Trophoblast cell (in vitro differentiated cells and primary cell): ENCODE measurements around the gene SULF2.

ENCODE experiments used
- DNase-seq, 2 donors: peaks; one replicate each; pipeline ENCODE4 v3.0.0-alpha.2; 2016
- H2AFZ ChIP-seq: 2 replicates; pipeline ENCODE4 v1.6.1; 2013; ENCODE audit warnings: low read length, moderate library complexity, mild to moderate bottlenecking; ENCODE audit not compliant: insufficient read depth, poor library complexity
- H2AK5ac ChIP-seq: 2 replicates; pipeline ENCODE4 v1.6.1; 2013; ENCODE audit warnings: mild to moderate bottlenecking, low read length
- H2BK120ac ChIP-seq: 2 replicates; pipeline ENCODE4 v1.6.1; 2013; ENCODE audit warnings: low read length, mild to moderate bottlenecking, moderate library complexity; ENCODE audit not compliant: insufficient read depth, poor library complexity
- H2BK12ac ChIP-seq: 2 replicates; pipeline ENCODE4 v1.6.1; 2013; ENCODE audit warnings: mild to moderate bottlenecking, low read length, moderate library complexity
- H2BK5ac ChIP-seq: 2 replicates; pipeline ENCODE4 v1.6.1; 2013; ENCODE audit warnings: low read length, low read depth, moderate library complexity, mild to moderate bottlenecking; ENCODE audit not compliant: poor library complexity
- H3K14ac ChIP-seq: 2 replicates; pipeline ENCODE4 v1.6.1; 2013; ENCODE audit warnings: mild to moderate bottlenecking, low read length
- H3K18ac ChIP-seq: 2 replicates; pipeline ENCODE4 v1.6.1; 2013; ENCODE audit warnings: mild to moderate bottlenecking, low read length
- H3K23ac ChIP-seq: 2 replicates; pipeline ENCODE4 v1.6.1; 2013; ENCODE audit warnings: low read length
- H3K27ac ChIP-seq: 2 replicates; pipeline ENCODE4 v1.5.1; 2013; ENCODE audit warnings: low read depth, mild to moderate bottlenecking, inconsistent platforms, low read length, moderate library complexity
- H3K27me3 ChIP-seq: 2 replicates; pipeline ENCODE4 v1.6.1; 2013; ENCODE audit warnings: inconsistent platforms, mild to moderate bottlenecking, low read length, moderate library complexity; ENCODE audit not compliant: insufficient read depth
- H3K36me3 ChIP-seq, 2 experiments: 1 replicate in 1 of 2; 2 replicates in 1 of 2; pipeline ENCODE4 v1.6.1; 2013; ENCODE audit warnings: low read length in 2 of 2, mild to moderate bottlenecking in 2 of 2, moderate library complexity in 1 of 2; ENCODE audit not compliant: insufficient read depth in 2 of 2, control insufficient read depth in 1 of 2
- H3K4ac ChIP-seq: 2 replicates; pipeline ENCODE4 v1.6.1; 2013; ENCODE audit warnings: low read depth, mild to moderate bottlenecking, low read length, moderate library complexity
- H3K4me1 ChIP-seq, 2 experiments: 1 replicate in 1 of 2; 2 replicates in 1 of 2; pipeline ENCODE4 v1.6.1; 2013; ENCODE audit warnings: low read length in 2 of 2, mild to moderate bottlenecking in 2 of 2, moderate library complexity in 1 of 2; ENCODE audit not compliant: insufficient read depth in 2 of 2, control insufficient read depth in 1 of 2
- H3K4me2 ChIP-seq: 2 replicates; pipeline ENCODE4 v1.6.1; 2013; ENCODE audit warnings: inconsistent platforms, mild to moderate bottlenecking, low read length, moderate library complexity
- H3K4me3 ChIP-seq: 2 replicates; pipeline ENCODE4 v1.5.1; 2013; ENCODE audit warnings: mild to moderate bottlenecking, low read depth, low read length, inconsistent platforms
- H3K79me1 ChIP-seq: one replicate; pipeline ENCODE4 v1.6.1; 2013; ENCODE audit warnings: low read length
- H3K79me2 ChIP-seq: 2 replicates; pipeline ENCODE4 v1.6.1; 2013; ENCODE audit warnings: low read length, mild to moderate bottlenecking; ENCODE audit not compliant: control insufficient read depth, insufficient read depth, poor library complexity
- H3K9ac ChIP-seq: 2 replicates; pipeline ENCODE4 v1.6.1; 2013; ENCODE audit warnings: mild to moderate bottlenecking, low read length
- H3K9me3 ChIP-seq: 2 replicates; pipeline ENCODE4 v1.6.1; 2013; ENCODE audit warnings: low read depth, mild to moderate bottlenecking, control low read depth, inconsistent platforms, low read length; ENCODE audit not compliant: insufficient read depth
- H4K12ac ChIP-seq: 2 replicates; pipeline ENCODE4 v1.6.1; 2013; ENCODE audit warnings: low read depth, mild to moderate bottlenecking, low read length, moderate library complexity
- H4K8ac ChIP-seq: 2 replicates; pipeline ENCODE4 v1.6.1; 2013; ENCODE audit warnings: low read depth, mild to moderate bottlenecking, low read length, moderate library complexity
- H4K91ac ChIP-seq: one replicate; pipeline ENCODE4 v1.6.1; 2013; ENCODE audit warnings: low read depth, mild to moderate bottlenecking, low read length, moderate library complexity
- WGBS: extraction: QIAGEN DNeasy Blood & Tissue Kit; methylation state at CpG from one replicate; pipeline ENCODE4 v1.1.7; 2013; ENCODE audit warnings: missing lambda C conversion rate; ENCODE audit not compliant: insufficient read length, insufficient coverage; ENCODE audit errors: extremely low coverage; 5-methylcytosine and 5-hydroxymethylcytosine counted together

Gene SULF2

GRCh38 chr20:47717421-47717820 lies 67.9 kb downstream of the SULF2 start:
- no peak overlapping the region for H2BK120ac ChIP-seq
- no peak overlapping the region for H3K27ac ChIP-seq
- no CpG with 5 or more reads among the region's 10 CpGs for WGBS
- H3K36me3 ChIP-seq, result no peaks in the 10 kb centered on the region
- H3K4me2 ChIP-seq, result no peak overlapping the region
- no peaks in the 10 kb centered on the region for H3K27me3 ChIP-seq
- H4K91ac ChIP-seq, result no peak overlapping the region
- no peak overlapping the region for H3K4me3 ChIP-seq
- H3K79me2 ChIP-seq, result no peaks in the 10 kb centered on the region
- no peak overlapping the region for H3K4ac ChIP-seq
- H3K79me1 ChIP-seq, result no peaks in the 10 kb centered on the region
- H2AFZ ChIP-seq, result no peak overlapping the region
- no peaks in the 10 kb centered on the region for H3K9me3 ChIP-seq
- H3K14ac ChIP-seq, result no peak overlapping the region
- H3K18ac ChIP-seq, result no peak overlapping the region
- H3K9ac ChIP-seq, result no peak overlapping the region
- H4K12ac ChIP-seq, result no peak overlapping the region
- H2BK12ac ChIP-seq, result no peak overlapping the region
- no peak overlapping the region for H4K8ac ChIP-seq
- H3K23ac ChIP-seq, result no peak overlapping the region
- no peak for DNase-seq
- no peak overlapping the region for H2BK5ac ChIP-seq
- no peak overlapping the region for H2AK5ac ChIP-seq
- H3K4me1 ChIP-seq, result no peaks in the 10 kb centered on the region

DNA sequence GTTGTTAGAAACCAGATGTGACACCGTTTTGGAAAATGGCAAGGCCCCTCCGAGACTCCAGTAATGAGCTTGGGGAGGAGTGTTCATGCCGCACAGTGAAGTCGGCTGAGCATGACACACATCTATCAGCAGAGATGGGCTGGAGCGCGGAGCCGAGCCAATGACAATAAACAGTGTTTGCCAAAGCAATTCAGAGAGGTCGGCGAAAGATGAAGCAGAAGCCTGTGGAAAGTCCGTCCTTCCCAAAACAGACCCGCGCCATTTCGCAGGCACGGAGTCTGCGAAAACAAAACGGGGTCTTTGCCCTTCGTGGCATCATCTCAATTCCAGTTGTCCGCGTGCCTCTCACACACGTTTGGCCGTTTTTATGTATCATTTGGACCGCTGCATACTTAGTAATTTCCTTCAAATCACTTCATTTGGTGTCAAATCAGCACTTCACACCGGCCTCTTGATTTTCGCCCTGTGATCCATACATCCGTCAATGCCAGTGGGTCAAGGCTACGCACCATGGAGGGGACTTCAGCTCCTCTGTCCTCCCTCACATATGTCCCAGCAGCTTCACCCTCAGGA lies 71.3 kb downstream of the SULF2 start:
- Histone ChIP-seq H2AK5ac (no peak overlapping the region), H3K4ac (no peak overlapping the region), H4K12ac (no peak overlapping the region), H2AFZ (no peak overlapping the region), H3K4me3 (no peak overlapping the region), H2BK5ac (no peak overlapping the region), H3K4me1 (no peaks in the 10 kb centered on the region), H3K14ac (no peak overlapping the region), H2BK12ac (no peak overlapping the region), H4K8ac (no peak overlapping the region), H2BK120ac (no peak overlapping the region), H4K91ac (no peak overlapping the region), H3K79me2 (no peaks in the 10 kb centered on the region), H3K36me3 (no peaks in the 10 kb centered on the region), H3K27me3 (no peaks in the 10 kb centered on the region), H3K18ac (no peak overlapping the region), H3K4me2 (no peak overlapping the region), H3K9me3 (no peaks in the 10 kb centered on the region), H3K9ac (no peak overlapping the region), H3K23ac (no peak overlapping the region), H3K27ac (no peak overlapping the region), H3K79me1 (no peaks in the 10 kb centered on the region)
- DNase-seq, result no peak
- no CpG with 5 or more reads among the region's 26 CpGs for WGBS

- H3K27ac ChIP-seq, result no peak overlapping the region
- no peak overlapping the region for H3K14ac ChIP-seq
- H2AK5ac ChIP-seq, result no peak overlapping the region
- no peak overlapping the region for H2BK120ac ChIP-seq
- no peaks in the 10 kb centered on the region for H3K79me2 ChIP-seq
- no peaks in the 10 kb centered on the region for H3K79me1 ChIP-seq
- no peak overlapping the region for H3K18ac ChIP-seq
- no peak overlapping the region for H3K4me2 ChIP-seq
- H3K9me3 ChIP-seq, result no peaks in the 10 kb centered on the region
- no peak for DNase-seq
- H2BK5ac ChIP-seq, result no peak overlapping the region
- H3K4me3 ChIP-seq, result no peak overlapping the region
- H3K23ac ChIP-seq, result no peak overlapping the region
- no peak overlapping the region for H3K4ac ChIP-seq
- no CpG with 5 or more reads among the region's 6 CpGs for WGBS
- no peak overlapping the region for H4K91ac ChIP-seq
- no peak overlapping the region for H4K8ac ChIP-seq
- H2BK12ac ChIP-seq, result no peak overlapping the region
- H4K12ac ChIP-seq, result no peak overlapping the region
- H3K27me3 ChIP-seq, result no peaks in the 10 kb centered on the region
- H3K36me3 ChIP-seq, result no peaks in the 10 kb centered on the region
- H3K4me1 ChIP-seq, result no peaks in the 10 kb centered on the region
- no peak overlapping the region for H3K9ac ChIP-seq
- H2AFZ ChIP-seq, result no peak overlapping the region
Observed at GRCh38 chr20:47713163-47713562, 72.1 kb downstream of the SULF2 start.

- Histone ChIP-seq H3K9me3 (no peaks in the 10 kb centered on the region), H3K4ac (no peak overlapping the region), H4K8ac (no peak overlapping the region), H3K23ac (no peak overlapping the region), H3K4me1 (no peaks in the 10 kb centered on the region), H3K4me3 (no peak overlapping the region), H2BK12ac (no peak overlapping the region), H2AK5ac (no peak overlapping the region), H3K14ac (no peak overlapping the region), H3K79me2 (no peaks in the 10 kb centered on the region), H3K27me3 (no peaks in the 10 kb centered on the region), H3K79me1 (no peaks in the 10 kb centered on the region), H3K36me3 (no peaks in the 10 kb centered on the region), H3K9ac (no peak overlapping the region), H4K12ac (no peak overlapping the region), H2BK120ac (no peak overlapping the region), H2AFZ (no peak overlapping the region), H4K91ac (no peak overlapping the region), H3K27ac (no peak overlapping the region), H2BK5ac (no peak overlapping the region), H3K4me2 (no peak overlapping the region), H3K18ac (no peak overlapping the region)
- DNase-seq, result no peak
- no CpG with 5 or more reads among the region's 19 CpGs for WGBS
Observed at GRCh38 chr20:47711046-47711752, 74.1 kb downstream of the SULF2 start.
